H1 (cell line): ENCODE data around the gene WFDC1.

Experiments used
- POLR2A ChIP-seq, 2 experiments: IDR thresholded peaks; 1 replicate in 1 of 2; 2 replicates in 1 of 2; pipeline ENCODE4 v1.6.1; 2011; ENCODE audit warnings: low read depth in 2 of 2, low read length in 2 of 2, mild to moderate bottlenecking in 2 of 2; ENCODE audit errors: control extremely low read depth in 1 of 2
- POLR2AphosphoS5 ChIP-seq: IDR thresholded peaks from 2 replicates; pipeline ENCODE4 v1.6.1; 2011; ENCODE audit warnings: low read depth, low read length
- TF ChIP-seq, protein P1 (sequence below), 3 experiments: IDR thresholded peaks; 1 replicate in 2 of 3; 2 replicates in 1 of 3; pipeline versions ENCODE4 v1.5.1 to v1.6.1; 2011; ENCODE audit warnings: low read length in 3 of 3, mild to moderate bottlenecking in 3 of 3, inconsistent platforms in 2 of 3, low read depth in 1 of 3, moderate library complexity in 1 of 3; ENCODE audit not compliant: insufficient read depth in 1 of 3; ENCODE audit errors: control extremely low read depth in 1 of 3
- TF ChIP-seq, protein P2 (sequence below): IDR thresholded peaks from 2 replicates; pipeline ENCODE4 v1.6.1; 2011; ENCODE audit warnings: low read length, improper control_type of control experiment

DNA sequence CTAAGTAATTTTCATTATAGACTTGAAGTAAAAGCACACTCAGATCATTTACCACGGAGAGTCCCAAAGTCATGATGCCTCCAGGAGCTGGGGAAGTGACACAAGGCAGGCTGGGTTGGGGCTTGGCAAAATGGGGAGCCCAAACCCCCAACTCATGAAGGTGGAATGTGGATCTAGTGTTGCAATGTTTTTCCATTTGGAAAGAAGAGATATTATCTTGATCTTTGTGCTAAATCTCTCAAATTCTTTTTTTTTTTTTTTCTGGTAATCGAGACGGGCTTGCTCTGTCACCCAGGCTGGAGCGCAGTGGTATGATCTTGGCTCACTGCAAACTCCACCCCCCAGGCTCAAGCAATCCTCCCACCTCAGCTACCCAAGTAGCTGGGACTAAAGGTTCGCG, 47.3 kb upstream of the WFDC1 start:
- TF ChIP-seq POLR2A (IDR thresholded peaks at IDR 0.05; ENCODE audit: control extremely low read depth in 1 of 2, low read depth in 2 of 2, low read length in 2 of 2) = no peak
- TF ChIP-seq, protein P1, sequence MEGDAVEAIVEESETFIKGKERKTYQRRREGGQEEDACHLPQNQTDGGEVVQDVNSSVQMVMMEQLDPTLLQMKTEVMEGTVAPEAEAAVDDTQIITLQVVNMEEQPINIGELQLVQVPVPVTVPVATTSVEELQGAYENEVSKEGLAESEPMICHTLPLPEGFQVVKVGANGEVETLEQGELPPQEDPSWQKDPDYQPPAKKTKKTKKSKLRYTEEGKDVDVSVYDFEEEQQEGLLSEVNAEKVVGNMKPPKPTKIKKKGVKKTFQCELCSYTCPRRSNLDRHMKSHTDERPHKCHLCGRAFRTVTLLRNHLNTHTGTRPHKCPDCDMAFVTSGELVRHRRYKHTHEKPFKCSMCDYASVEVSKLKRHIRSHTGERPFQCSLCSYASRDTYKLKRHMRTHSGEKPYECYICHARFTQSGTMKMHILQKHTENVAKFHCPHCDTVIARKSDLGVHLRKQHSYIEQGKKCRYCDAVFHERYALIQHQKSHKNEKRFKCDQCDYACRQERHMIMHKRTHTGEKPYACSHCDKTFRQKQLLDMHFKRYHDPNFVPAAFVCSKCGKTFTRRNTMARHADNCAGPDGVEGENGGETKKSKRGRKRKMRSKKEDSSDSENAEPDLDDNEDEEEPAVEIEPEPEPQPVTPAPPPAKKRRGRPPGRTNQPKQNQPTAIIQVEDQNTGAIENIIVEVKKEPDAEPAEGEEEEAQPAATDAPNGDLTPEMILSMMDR (IDR thresholded peaks at IDR 0.05; ENCODE audit: control extremely low read depth in 1 of 3, insufficient read depth in 1 of 3, low read depth in 1 of 3, low read length in 3 of 3) = no peak
- TF ChIP-seq, protein P2, sequence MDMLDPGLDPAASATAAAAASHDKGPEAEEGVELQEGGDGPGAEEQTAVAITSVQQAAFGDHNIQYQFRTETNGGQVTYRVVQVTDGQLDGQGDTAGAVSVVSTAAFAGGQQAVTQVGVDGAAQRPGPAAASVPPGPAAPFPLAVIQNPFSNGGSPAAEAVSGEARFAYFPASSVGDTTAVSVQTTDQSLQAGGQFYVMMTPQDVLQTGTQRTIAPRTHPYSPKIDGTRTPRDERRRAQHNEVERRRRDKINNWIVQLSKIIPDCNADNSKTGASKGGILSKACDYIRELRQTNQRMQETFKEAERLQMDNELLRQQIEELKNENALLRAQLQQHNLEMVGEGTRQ = no peak
- TF ChIP-seq POLR2AphosphoS5 = no peak
